PC-3 (cell line): ENCODE results near the gene CEBPZOS. TPM values are rescaled to one million over a fixed set of nuclear protein-coding genes. Genes with fewer than 3 reads are reported as not detected.

Experiments
- ATAC-seq: fragments of 200-7000 bp; cut with Tn5 transposase; 2 replicates; pipeline ENCODE4 v1.9.1; 2020; ENCODE audit warnings: mild to moderate bottlenecking, moderate library complexity
- BruUV-seq: library from RNA; stranded (reverse); fragments of 400-500 nt; replicated peaks from 2 replicates; lab custom pipeline; 2021; lab: Mats Ljungman, UMichigan
- CTCF ChIA-PET: fragments of 300-600 bp; sonication (Branson Sonifier 250); formaldehyde crosslinking; loops from one replicate; lab custom pipeline; 2022; ENCODE audit warnings: antibody characterized with exemption; lab: Charles Lee
- POLR2A ChIA-PET: fragments of 300-600 bp; sonication (Branson Sonifier 250); formaldehyde crosslinking; loops from one replicate; lab custom pipeline; 2022; ENCODE audit warnings: antibody characterized with exemption; ENCODE audit not compliant: unreplicated experiment; lab: Charles Lee
- DNase-seq: peaks from one replicate; pipeline ENCODE4 v3.0.0-alpha.2; 2015
- H2AFZ ChIP-seq: fragments of 300-600 bp; sonication (generic); 2 replicates; pipeline ENCODE4 v1.6.0; 2016; ENCODE audit warnings: antibody characterized with exemption, low read length
- H3F3A ChIP-seq: fragments of 300-600 bp; sonication (generic); one replicate; pipeline ENCODE4 v1.6.0; 2017; ENCODE audit warnings: antibody characterized with exemption, low read length, control low read depth, mild to moderate bottlenecking; ENCODE audit not compliant: unreplicated experiment
- H3K27ac ChIP-seq: fragments of 300-600 bp; sonication (generic); 2 replicates; pipeline ENCODE4 v1.5.1; 2016; ENCODE audit warnings: mild to moderate bottlenecking, low read length
- H3K27me3 ChIP-seq: fragments of 300-600 bp; sonication (generic); 2 replicates; pipeline ENCODE4 v1.6.1; 2016; ENCODE audit warnings: low read length, mixed read lengths
- H3K36me3 ChIP-seq: fragments of 300-600 bp; sonication (generic); 2 replicates; pipeline ENCODE4 v1.6.1; 2016; ENCODE audit warnings: low read depth, mixed run types, low read length, mixed read lengths
- H3K4me1 ChIP-seq: fragments of 300-600 bp; sonication (generic); 2 replicates; pipeline ENCODE4 v1.5.1; 2016; ENCODE audit warnings: low read length; ENCODE audit not compliant: insufficient read depth
- H3K4me2 ChIP-seq: fragments of 300-600 bp; sonication (generic); 2 replicates; pipeline ENCODE4 v1.6.0; 2016; ENCODE audit warnings: low read length
- H3K4me3 ChIP-seq: fragments of 300-600 bp; sonication (generic); 2 replicates; pipeline ENCODE4 v1.5.1; 2016; ENCODE audit warnings: mild to moderate bottlenecking, low read length, mixed read lengths
- H3K79me2 ChIP-seq: fragments of 300-600 bp; sonication (generic); 2 replicates; pipeline ENCODE4 v1.6.1; 2017; ENCODE audit warnings: low read length, mixed read lengths
- H3K9ac ChIP-seq: fragments of 300-600 bp; sonication (generic); 2 replicates; pipeline ENCODE4 v1.6.0; 2016; ENCODE audit warnings: mild to moderate bottlenecking, low read length
- H3K9me2 ChIP-seq: fragments of 300-600 bp; sonication (generic); replicated peaks from 2 replicates; pipeline ENCODE4 v1.6.1; 2016; ENCODE audit warnings: mixed run types, low read length, mixed read lengths
- H3K9me3 ChIP-seq: fragments of 300-600 bp; sonication (generic); 2 replicates; pipeline ENCODE4 v1.6.1; 2016; ENCODE audit warnings: low read length, mixed read lengths
- H4K20me1 ChIP-seq: fragments of 300-600 bp; sonication (generic); 2 replicates; pipeline ENCODE4 v1.6.1; 2016; ENCODE audit warnings: low read length, mixed read lengths
- CTCF ChIP-seq: fragments of 300-600 bp; sonication (generic); conservative IDR thresholded peaks from 2 replicates; pipeline ENCODE4 v1.5.1; 2017; ENCODE audit warnings: antibody characterized with exemption, low read depth, mild to moderate bottlenecking, low read length
- EZH2 ChIP-seq: fragments of 300-600 bp; sonication (generic); IDR thresholded peaks from one replicate; pipeline ENCODE4 v1.6.1; 2017; ENCODE audit warnings: antibody characterized with exemption, mild to moderate bottlenecking, low read length; ENCODE audit not compliant: unreplicated experiment
- EZH2phosphoT487 ChIP-seq: fragments of 300-600 bp; sonication (generic); IDR thresholded peaks from 2 replicates; pipeline ENCODE4 v1.6.1; 2018; ENCODE audit warnings: mild to moderate bottlenecking, antibody characterized with exemption, low read length, borderline replicate concordance
- intact Hi-C: fragments of 100-400 bp; cut with micrococcal nuclease; formaldehyde crosslinking; loops from 2 replicates; pipeline ENCODE4 v1.9.0; 2023
- total RNA-seq: library from RNA; depleted of rRNA; stranded (reverse); fragments of >200 nt; gene quantifications from 2 replicates; pipeline ENCODE4 v1.2.3, GENCODE V29; 2014

The CEBPZOS gene
- total RNA-seq, 1 experiment from 2014 or later = 30.8 TPM

- no peak for DNase-seq
- ChIA-PET CTCF (no interaction called here), POLR2A (no interaction called here)
- Histone ChIP-seq H3K9me3 (no peaks in the 10 kb centered on the region), H3K4me2 (no peak overlapping the region; the same call in 1 of the 2 replicates), H3K9me2 (no peaks in the 10 kb centered on the region), H4K20me1 (peaks cover 28% of the 10 kb centered on the region), H3F3A (no peaks in the 10 kb centered on the region), H3K4me3 (no peak overlapping the region), H3K4me1 (peaks cover 23% of the 10 kb centered on the region), H3K79me2 (peaks cover 92% of the 10 kb centered on the region), H3K27me3 (no peaks in the 10 kb centered on the region), H3K9ac (no peak overlapping the region), H3K36me3 (peaks cover 33% of the 10 kb centered on the region), H3K27ac (no peak overlapping the region), H2AFZ (no peak overlapping the region)
- intact Hi-C loops = no loop called here
- TF ChIP-seq EZH2 = no peak
- TF ChIP-seq CTCF = no peak
- TF ChIP-seq EZH2phosphoT487 = no peak
- no peak for ATAC-seq
- no TSS peak for BruUV-seq
Measured at GRCh38 chr2:37228788-37229187, 32.5 kb downstream of the CEBPZOS start.

- H3F3A ChIP-seq = no peaks in the 10 kb centered on the region
- H3K27ac ChIP-seq = peak overlapping the region; percentile 66
- peak overlapping the region; percentile 89; the same call in 1 of the 2 replicates for H2AFZ ChIP-seq
- H3K9ac ChIP-seq = peak overlapping the region; percentile 92
- peak; percentile 3; the same call in 1 of the 2 replicates for ATAC-seq
- POLR2A ChIA-PET = no interaction called here
- CTCF ChIA-PET = no interaction called here
- peak overlapping the region; percentile 91 for H3K4me2 ChIP-seq
- peak; percentile 26 for DNase-seq
- H3K9me2 ChIP-seq = no peaks in the 10 kb centered on the region
- H3K79me2 ChIP-seq = peaks cover 95% of the 10 kb centered on the region
- no peak for TF ChIP-seq EZH2phosphoT487
- no peak for TF ChIP-seq CTCF
- intact Hi-C loops = loop anchor here (2.0 kb wide), 1 partner anchor 74 kb away; the partner anchor contains the start of gene EIF2AK2
- peaks cover 20% of the 10 kb centered on the region for H4K20me1 ChIP-seq
- H3K4me1 ChIP-seq = peaks cover 23% of the 10 kb centered on the region
- no peaks in the 10 kb centered on the region for H3K9me3 ChIP-seq
- no TSS peak for BruUV-seq
- H3K36me3 ChIP-seq = peaks cover 28% of the 10 kb centered on the region
- no peaks in the 10 kb centered on the region for H3K27me3 ChIP-seq
- H3K4me3 ChIP-seq = peak overlapping the region; percentile 91
Measured at GRCh38 chr2:37230581-37230980, 34.3 kb downstream of the CEBPZOS start.
